ENCODE measurements around the gene DENND4A. TPM values are rescaled to one million over a fixed set of nuclear protein-coding genes. Genes with fewer than 3 reads are reported as not detected.

Gene DENND4A
- total and polyA plus RNA-seq, 4 donors = 7.0 to 52.8 (median 17.4) TPM

DNA sequence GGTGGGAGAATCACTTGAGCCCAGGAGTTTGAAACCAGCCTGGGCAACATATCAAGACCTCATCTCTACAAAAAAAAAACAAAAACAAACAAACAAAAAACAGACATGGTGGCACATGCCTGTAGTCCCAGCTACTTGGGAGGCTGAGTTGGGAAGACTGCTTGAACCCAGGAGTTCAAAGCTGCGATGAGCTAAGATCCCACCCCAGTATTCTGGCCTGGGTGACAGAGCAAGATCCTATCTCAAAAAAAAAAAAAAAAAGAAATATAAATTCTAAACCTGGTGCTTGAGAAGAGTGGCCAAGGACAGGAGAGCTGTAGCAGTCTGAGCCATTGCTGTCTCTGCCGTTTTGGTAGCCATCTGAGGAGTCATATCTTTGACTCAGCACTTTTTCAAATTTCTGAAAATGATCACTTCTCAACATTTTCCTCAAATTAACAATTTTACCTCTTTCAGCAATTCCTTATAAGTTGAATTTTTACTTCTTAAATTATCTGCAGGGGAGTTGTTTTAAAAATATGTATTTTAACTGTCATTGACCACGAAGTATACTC is 3.6 kb upstream of the DENND4A start:
- Histone ChIP-seq H3K9ac (ENCODE audit: insufficient read depth in 1 of 2, low read length in 2 of 2) (no peak overlapping the region), H3K27me3 (ENCODE audit: control insufficient read depth in 3 of 3, insufficient read depth in 3 of 3, low read length in 2 of 3) (no peaks in the 10 kb centered on the region), H3K36me3 (ENCODE audit: control insufficient read depth in 4 of 4, insufficient read depth in 4 of 4, low read length in 4 of 4) (no peaks in the 10 kb centered on the region), H3K9me3 (ENCODE audit: control insufficient read depth in 4 of 4, insufficient read depth in 3 of 4, low read length in 3 of 4) (no peaks in the 10 kb centered on the region), H3K4me3 (no peak overlapping the region), H3K27ac (ENCODE audit: low read depth in 1 of 2, low read length in 1 of 2) (no peak overlapping the region), H3K4me1 (ENCODE audit: control insufficient read depth in 5 of 5, insufficient read depth in 5 of 5, low read length in 5 of 5) (peaks cover 0 to 11% (median 3%) of the 10 kb centered on the region in 5 donors)
- ATAC-seq (ENCODE audit: insufficient read depth, low FRiP score) (no peak), DNase-seq (no peak)
- 78 to 83% methylated on average over 3 of the region's 3 CpGs for WGBS, 2 donors
- TF ChIP-seq, protein P1, sequence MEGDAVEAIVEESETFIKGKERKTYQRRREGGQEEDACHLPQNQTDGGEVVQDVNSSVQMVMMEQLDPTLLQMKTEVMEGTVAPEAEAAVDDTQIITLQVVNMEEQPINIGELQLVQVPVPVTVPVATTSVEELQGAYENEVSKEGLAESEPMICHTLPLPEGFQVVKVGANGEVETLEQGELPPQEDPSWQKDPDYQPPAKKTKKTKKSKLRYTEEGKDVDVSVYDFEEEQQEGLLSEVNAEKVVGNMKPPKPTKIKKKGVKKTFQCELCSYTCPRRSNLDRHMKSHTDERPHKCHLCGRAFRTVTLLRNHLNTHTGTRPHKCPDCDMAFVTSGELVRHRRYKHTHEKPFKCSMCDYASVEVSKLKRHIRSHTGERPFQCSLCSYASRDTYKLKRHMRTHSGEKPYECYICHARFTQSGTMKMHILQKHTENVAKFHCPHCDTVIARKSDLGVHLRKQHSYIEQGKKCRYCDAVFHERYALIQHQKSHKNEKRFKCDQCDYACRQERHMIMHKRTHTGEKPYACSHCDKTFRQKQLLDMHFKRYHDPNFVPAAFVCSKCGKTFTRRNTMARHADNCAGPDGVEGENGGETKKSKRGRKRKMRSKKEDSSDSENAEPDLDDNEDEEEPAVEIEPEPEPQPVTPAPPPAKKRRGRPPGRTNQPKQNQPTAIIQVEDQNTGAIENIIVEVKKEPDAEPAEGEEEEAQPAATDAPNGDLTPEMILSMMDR (IDR thresholded peaks at IDR 0.05; ENCODE audit: control extremely low read depth, extremely low read depth) = no peak

DNA sequence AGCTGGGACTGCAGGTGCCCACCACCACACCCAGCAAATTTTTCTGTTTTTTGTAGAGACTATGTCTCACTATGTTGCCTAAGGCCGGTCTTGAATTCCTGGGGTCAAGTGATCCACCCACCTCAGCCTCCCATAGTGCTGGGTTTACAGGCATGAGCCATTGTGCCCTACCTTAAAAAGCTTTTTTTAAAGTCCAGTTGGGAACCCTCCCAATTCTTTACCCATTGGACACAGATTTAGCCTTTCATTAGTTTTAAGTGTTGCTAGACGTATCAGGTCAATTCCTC is 1.7 kb upstream of the DENND4A start:
- ATAC-seq (ENCODE audit: insufficient read depth, low FRiP score) (no peak), DNase-seq (no peak)
- Histone ChIP-seq H3K27ac (ENCODE audit: low read depth in 1 of 2, low read length in 1 of 2) (no peak overlapping the region), H3K4me3 (no peak overlapping the region), H3K27me3 (ENCODE audit: control insufficient read depth in 3 of 3, insufficient read depth in 3 of 3, low read length in 2 of 3) (no peaks in the 10 kb centered on the region), H3K36me3 (ENCODE audit: control insufficient read depth in 4 of 4, insufficient read depth in 4 of 4, low read length in 4 of 4) (no peaks in the 10 kb centered on the region), H3K9ac (ENCODE audit: insufficient read depth in 1 of 2, low read length in 2 of 2) (no peak overlapping the region), H3K4me1 (ENCODE audit: control insufficient read depth in 5 of 5, insufficient read depth in 5 of 5, low read length in 5 of 5) (peaks cover 0 to 20% (median 5%) of the 10 kb centered on the region in 5 donors), H3K9me3 (ENCODE audit: control insufficient read depth in 4 of 4, insufficient read depth in 3 of 4, low read length in 3 of 4) (no peaks in the 10 kb centered on the region)
- TF ChIP-seq, protein P1 (IDR thresholded peaks at IDR 0.05; ENCODE audit: control extremely low read depth, extremely low read depth) = no peak
- 92 to 95% methylated on average over 2 of the region's 2 CpGs for WGBS, 2 donors

- WGBS, 2 donors = 97% methylated on average over 13 of the region's 13 CpGs
- Histone ChIP-seq H3K9ac (ENCODE audit: insufficient read depth in 1 of 2, low read length in 2 of 2) (peak overlapping the region; percentile 99 to 100), H3K9me3 (ENCODE audit: control insufficient read depth in 4 of 4, insufficient read depth in 3 of 4, low read length in 3 of 4) (no peaks in the 10 kb centered on the region), H3K27me3 (ENCODE audit: control insufficient read depth in 3 of 3, insufficient read depth in 3 of 3, low read length in 2 of 3) (no peaks in the 10 kb centered on the region), H3K4me3 (no peak overlapping the region), H3K27ac (ENCODE audit: low read depth in 1 of 2, low read length in 1 of 2) (no peak overlapping the region), H3K36me3 (ENCODE audit: control insufficient read depth in 4 of 4, insufficient read depth in 4 of 4, low read length in 4 of 4) (no peaks in the 10 kb centered on the region), H3K4me1 (ENCODE audit: control insufficient read depth in 5 of 5, insufficient read depth in 5 of 5, low read length in 5 of 5) (peaks cover 0 to 20% (median 5%) of the 10 kb centered on the region in 5 donors)
- TF ChIP-seq, protein P1 (IDR thresholded peaks at IDR 0.05; ENCODE audit: control extremely low read depth, extremely low read depth) = no peak
- DNase-seq (no peak), ATAC-seq (ENCODE audit: insufficient read depth, low FRiP score) (no peak)
Observed at GRCh38 chr15:65792988-65793817, 1.1 kb upstream of the DENND4A start.

Measured in lung (tissue), 12 donors.